ENCODE measurements around the gene TMC2.

Gene TMC2

GRCh38 chr20:2626853-2627541, 90.6 kb downstream of the TMC2 start:
- TF ChIP-seq, protein P1, sequence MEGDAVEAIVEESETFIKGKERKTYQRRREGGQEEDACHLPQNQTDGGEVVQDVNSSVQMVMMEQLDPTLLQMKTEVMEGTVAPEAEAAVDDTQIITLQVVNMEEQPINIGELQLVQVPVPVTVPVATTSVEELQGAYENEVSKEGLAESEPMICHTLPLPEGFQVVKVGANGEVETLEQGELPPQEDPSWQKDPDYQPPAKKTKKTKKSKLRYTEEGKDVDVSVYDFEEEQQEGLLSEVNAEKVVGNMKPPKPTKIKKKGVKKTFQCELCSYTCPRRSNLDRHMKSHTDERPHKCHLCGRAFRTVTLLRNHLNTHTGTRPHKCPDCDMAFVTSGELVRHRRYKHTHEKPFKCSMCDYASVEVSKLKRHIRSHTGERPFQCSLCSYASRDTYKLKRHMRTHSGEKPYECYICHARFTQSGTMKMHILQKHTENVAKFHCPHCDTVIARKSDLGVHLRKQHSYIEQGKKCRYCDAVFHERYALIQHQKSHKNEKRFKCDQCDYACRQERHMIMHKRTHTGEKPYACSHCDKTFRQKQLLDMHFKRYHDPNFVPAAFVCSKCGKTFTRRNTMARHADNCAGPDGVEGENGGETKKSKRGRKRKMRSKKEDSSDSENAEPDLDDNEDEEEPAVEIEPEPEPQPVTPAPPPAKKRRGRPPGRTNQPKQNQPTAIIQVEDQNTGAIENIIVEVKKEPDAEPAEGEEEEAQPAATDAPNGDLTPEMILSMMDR (IDR thresholded peaks at IDR 0.05): no peak

DNA sequence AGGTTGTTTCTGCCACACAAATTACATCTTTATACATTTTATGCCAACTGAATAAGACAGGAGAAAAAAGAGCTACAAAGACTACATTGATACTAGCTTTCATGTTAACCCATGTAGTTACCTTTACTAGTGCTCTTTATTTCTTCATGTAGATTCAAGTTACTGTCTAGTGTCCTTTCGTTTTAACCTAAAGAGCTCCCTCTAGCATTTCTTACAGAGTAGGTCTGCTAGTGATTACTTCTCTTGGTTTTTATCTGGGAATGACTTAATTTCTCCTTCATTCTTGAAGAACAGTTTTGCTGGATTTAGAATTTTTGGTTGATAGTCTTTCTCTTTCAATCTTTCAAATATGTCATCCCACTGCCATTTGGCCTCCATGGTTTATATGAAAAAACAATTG, 94.9 kb downstream of the TMC2 start:
- TF ChIP-seq, protein P1 (IDR thresholded peaks at IDR 0.05): no peak; the same call in 1 of the 2 replicates

GRCh38 chr20:2633381-2633780, 97.0 kb downstream of the TMC2 start:
- TF ChIP-seq, protein P1 (IDR thresholded peaks at IDR 0.05): no peak

- TF ChIP-seq, protein P1 (IDR thresholded peaks at IDR 0.05): no peak
Measured at GRCh38 chr20:2637246-2637645, 100.9 kb downstream of the TMC2 start.

DNA sequence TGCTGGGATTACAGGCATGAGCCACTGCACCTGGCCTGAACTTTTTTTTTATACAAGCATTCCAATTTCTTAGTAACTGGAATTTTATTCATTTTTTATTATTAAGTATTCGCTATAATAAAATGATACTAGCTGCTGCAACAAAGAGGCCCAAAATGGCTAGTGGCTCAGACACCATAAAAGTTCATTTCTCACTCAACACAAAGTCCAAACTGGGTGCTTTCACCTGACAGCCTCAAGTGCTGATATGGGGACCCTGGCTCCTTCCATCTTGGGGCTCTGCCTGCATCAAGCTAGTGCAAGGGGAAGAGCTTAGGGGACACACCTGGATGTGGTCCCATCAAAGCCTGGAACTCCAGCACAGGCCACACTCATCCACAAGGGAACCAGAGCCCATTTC, 103.9 kb downstream of the TMC2 start:
- TF ChIP-seq, protein P1 (IDR thresholded peaks at IDR 0.05): no peak

DNA sequence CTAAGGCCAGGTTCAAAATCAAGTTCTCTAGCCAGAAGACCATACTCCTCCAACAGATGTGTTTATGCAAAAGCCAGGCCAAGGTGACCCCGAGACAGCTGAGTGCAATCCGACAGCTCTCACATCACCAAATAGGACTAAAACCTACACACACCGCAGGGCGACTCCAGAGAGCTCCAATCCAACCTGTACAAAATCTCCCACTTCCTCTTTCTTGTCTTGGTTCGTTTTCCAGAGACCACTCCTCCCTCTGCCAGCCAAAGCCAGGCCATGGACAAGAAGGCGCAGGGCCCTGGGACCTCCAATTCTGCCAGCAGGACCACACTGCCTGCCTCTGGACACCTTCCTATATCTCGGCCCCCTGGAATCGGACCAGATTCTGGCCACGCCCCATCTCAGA, 104.5 kb downstream of the TMC2 start:
- TF ChIP-seq, protein P1 (IDR thresholded peaks at IDR 0.05): no peak

GRCh38 chr20:2643708-2644107, 107.3 kb downstream of the TMC2 start:
- TF ChIP-seq, protein P1 (IDR thresholded peaks at IDR 0.05): no peak

Data from LNCAP (cell line).